K562 (cell line): ENCODE data around the gene SIAE.

Source experiments
- CTCFL ChIP-seq: IDR thresholded peaks from 2 replicates; pipeline ENCODE4 v1.6.1; 2011; ENCODE audit warnings: borderline replicate concordance, low read depth, mild to moderate bottlenecking, moderate library complexity, low read length; ENCODE audit not compliant: insufficient read depth, poor library complexity, severe bottlenecking
- GMEB1 ChIP-seq: fragments of 250-450 bp; sonication (Bioruptor Pico); IDR thresholded peaks from 2 replicates; pipeline ENCODE4 v1.4.0; 2020; ENCODE audit warnings: mild to moderate bottlenecking
- MIER1 ChIP-seq: fragments of 450-650 bp; IDR thresholded peaks from 2 replicates; pipeline ENCODE4 v1.6.1; 2016; ENCODE audit warnings: antibody characterized with exemption, mild to moderate bottlenecking, low read depth
- TF ChIP-seq, protein P1 (sequence below): fragments of 250-450 bp; sonication (Bioruptor Pico); IDR thresholded peaks from 2 replicates; pipeline ENCODE4 v1.5.1; 2021; ENCODE audit warnings: mild to moderate bottlenecking

DNA sequence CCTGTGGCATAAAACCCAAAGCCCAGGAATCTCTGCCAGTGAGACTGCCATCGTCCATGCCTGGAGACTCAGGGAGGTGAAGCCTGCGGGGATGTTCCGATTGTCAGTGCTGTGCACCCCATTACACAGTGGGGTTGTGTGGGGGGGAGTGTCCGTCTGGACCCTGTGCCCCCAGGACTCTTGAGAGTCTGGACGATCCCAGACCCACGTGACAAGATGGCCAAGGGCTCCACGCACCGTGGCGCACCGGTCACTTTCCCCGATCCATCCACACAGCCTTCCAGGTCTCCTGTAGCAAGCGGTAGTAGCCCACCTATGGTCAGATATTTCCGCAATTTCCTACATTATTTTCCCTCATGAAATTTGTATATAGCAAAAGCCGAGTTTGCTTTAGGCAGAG is 45.3 kb upstream of the SIAE start:
- TF ChIP-seq CTCFL: no peak
- TF ChIP-seq MIER1: no peak
- TF ChIP-seq, protein P1, sequence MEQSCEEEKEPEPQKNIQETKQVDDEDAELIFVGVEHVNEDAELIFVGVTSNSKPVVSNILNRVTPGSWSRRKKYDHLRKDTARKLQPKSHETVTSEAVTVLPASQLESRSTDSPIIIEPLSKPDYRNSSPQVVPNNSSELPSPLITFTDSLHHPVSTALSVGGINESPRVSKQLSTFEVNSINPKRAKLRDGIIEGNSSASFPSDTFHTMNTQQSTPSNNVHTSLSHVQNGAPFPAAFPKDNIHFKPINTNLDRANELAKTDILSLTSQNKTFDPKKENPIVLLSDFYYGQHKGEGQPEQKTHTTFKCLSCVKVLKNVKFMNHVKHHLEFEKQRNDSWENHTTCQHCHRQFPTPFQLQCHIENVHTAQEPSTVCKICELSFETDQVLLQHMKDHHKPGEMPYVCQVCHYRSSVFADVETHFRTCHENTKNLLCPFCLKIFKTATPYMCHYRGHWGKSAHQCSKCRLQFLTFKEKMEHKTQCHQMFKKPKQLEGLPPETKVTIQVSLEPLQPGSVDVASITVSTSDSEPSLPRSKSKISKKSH: no peak
- no peak for TF ChIP-seq GMEB1 (CRISPR knock-in tag)
